ENCODE measurements around the gene NANOS3. TPM values are rescaled to one million over a fixed set of nuclear protein-coding genes. Genes with fewer than 3 reads are reported as not detected.

Gene NANOS3
- total RNA-seq, 3 donors from 2014 or later: 1.5 TPM; not detected in 2

DNA sequence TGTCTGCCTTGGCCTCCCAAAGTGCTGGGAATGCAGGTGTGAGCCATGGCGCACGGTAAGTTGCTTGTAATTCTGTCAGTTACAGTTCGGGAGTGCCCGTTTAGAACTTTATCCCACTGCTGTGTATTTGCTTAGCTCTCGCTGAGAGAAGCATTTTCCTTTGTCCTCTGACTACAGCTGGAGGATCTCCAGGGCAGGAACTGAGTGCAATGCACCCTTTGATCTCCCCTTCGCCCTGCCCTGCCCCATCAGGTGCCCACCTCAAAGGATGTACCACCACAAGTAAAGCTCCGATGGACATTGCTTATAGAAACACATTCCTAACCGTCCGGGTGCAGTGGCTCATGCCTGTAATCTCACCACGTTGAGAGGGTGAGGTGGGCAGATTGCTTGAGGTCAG is 22.5 kb downstream of the NANOS3 start:
- TF ChIP-seq, protein P1, sequence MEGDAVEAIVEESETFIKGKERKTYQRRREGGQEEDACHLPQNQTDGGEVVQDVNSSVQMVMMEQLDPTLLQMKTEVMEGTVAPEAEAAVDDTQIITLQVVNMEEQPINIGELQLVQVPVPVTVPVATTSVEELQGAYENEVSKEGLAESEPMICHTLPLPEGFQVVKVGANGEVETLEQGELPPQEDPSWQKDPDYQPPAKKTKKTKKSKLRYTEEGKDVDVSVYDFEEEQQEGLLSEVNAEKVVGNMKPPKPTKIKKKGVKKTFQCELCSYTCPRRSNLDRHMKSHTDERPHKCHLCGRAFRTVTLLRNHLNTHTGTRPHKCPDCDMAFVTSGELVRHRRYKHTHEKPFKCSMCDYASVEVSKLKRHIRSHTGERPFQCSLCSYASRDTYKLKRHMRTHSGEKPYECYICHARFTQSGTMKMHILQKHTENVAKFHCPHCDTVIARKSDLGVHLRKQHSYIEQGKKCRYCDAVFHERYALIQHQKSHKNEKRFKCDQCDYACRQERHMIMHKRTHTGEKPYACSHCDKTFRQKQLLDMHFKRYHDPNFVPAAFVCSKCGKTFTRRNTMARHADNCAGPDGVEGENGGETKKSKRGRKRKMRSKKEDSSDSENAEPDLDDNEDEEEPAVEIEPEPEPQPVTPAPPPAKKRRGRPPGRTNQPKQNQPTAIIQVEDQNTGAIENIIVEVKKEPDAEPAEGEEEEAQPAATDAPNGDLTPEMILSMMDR (IDR thresholded peaks at IDR 0.05): no peak
- Histone ChIP-seq H3K36me3 (ENCODE audit: low read depth) (no peaks in the 10 kb centered on the region), H3K4me3 (no peak overlapping the region), H3K4me1 (ENCODE audit: low read depth) (peaks cover 7% of the 10 kb centered on the region), H3K9me3 (no peaks in the 10 kb centered on the region)
- peak; percentile 89 for ATAC-seq
- intact Hi-C loops (cut with DNase I, micrococcal nuclease): no loop called here
- DNase-seq: peak in 1 of 3 donors; percentile 68

DNA sequence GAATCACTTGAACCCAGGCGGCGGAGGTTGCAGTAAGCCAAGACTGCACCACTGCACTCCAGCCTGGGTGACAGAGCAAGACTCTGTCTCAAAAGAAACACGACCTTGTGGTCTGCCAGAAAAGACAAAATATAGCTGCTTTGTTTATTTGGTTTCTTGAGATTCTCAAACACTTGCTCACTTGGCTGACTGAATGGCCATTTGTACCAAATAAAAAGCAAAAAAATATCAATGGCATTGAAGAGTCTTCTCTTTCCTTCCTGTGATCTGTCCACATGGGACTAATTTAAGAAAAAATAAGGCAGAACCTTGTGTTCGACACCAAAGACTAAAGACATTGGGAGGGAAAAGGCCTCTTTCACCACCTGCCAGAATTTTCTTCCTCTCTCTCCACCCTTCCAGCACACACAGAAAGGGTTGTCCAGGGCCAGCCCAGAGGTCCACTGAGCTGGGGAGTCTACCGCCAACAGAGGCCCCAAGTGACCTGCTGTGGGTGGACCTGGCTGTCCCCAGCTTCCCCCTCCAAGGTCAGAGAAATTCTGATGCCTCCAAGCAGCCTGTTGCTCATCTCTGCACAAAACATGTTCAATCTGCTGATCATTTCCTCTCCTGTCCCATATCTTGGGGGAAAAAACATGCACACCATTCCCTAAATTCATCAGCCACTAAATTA is 23.1 kb downstream of the NANOS3 start:
- TF ChIP-seq, protein P1 (IDR thresholded peaks at IDR 0.05): no peak

DNA sequence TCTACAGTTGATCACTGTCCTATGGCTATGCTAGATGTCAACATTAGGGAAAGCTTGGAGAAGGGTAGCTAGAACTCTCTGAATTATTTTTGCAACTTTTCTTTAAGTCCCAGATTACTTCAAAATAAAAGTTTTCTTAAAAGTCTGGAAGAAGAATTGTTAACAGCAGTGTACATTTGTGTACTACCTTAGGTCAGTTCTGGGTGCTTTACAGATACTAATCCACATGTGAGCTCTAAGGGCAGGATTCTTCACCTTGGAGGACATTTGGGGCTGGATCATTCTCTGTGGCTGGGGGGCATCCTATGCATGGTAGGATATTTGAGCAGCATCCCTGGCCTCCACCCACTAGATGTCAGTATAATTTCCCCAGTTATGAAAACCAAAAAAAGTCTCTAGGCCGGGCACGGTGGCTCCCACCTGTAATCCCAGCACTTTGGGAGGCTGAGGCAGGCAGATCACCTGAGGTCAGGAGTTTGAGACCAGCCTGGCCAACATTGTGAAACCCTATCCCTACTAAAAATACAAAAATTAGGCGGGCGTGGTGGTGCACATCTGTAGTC is 26.1 kb downstream of the NANOS3 start:
- TF ChIP-seq, protein P1 (IDR thresholded peaks at IDR 0.05): no peak
- H3K9me3 ChIP-seq: no peaks in the 10 kb centered on the region
- intact Hi-C loops (cut with DNase I, micrococcal nuclease): no loop called here
- no peak overlapping the region for H3K4me3 ChIP-seq
- DNase-seq (no peak), ATAC-seq (no peak)
- H3K4me1 ChIP-seq (ENCODE audit: low read depth): peaks cover 27% of the 10 kb centered on the region
- no peaks in the 10 kb centered on the region for H3K36me3 ChIP-seq (ENCODE audit: low read depth)

More for the DNA sequence above, 23.1 kb downstream of the NANOS3 start:
- intact Hi-C loops (cut with DNase I, micrococcal nuclease): no loop called here
- H3K36me3 ChIP-seq (ENCODE audit: low read depth): no peaks in the 10 kb centered on the region
- DNase-seq (no peak), ATAC-seq (no peak)
- peaks cover 7% of the 10 kb centered on the region for H3K4me1 ChIP-seq (ENCODE audit: low read depth)
- no peak overlapping the region for H3K4me3 ChIP-seq
- no peaks in the 10 kb centered on the region for H3K9me3 ChIP-seq

DNA sequence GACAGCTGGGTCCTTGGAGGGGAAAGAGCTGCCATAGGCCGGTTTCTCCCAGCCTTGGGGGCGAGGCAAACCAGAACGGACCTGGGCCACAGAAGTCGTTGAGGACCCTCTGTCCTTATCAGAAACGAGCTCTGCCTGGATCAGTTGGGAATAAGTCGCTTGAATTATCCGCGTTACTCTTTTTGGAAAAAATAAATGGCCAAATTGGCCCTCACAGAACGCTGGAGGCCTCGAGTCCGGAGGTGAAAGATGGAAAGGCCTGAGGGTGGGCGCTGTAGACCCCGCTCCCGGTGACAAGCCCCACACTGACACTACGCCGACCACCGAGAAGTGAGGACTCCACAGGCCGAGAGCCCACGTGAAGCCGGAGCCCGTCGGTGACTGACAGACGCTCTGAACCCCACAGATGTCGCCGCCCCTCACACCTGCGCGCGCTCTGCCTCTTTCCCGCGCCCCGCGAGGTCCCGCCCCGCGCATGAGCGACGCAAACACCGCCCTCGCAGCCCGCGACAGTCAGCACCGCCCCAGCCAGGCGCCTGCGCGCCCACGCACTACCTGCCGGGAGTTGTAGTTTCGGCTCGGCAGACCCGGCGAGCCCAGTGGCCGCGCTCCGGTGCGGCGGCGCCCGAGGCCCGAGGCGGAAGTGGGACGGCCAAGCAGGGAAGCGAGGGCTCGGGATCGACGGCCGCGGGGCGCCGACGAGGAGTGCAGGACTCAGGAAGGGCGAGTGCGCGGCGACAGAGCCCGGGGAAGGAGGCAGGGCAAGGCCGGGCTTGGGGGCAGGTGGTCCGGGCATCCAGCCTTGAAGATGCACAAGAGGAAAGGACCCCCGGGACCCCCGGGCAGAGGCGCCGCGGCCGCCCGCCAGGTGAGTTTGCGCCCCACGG is 28.9 kb downstream of the NANOS3 start, which contains the start of the genes BRME1 and CC2D1A:
Gene BRME1, minus strand, starts transcription at position 484 of the 887 bp plus-strand sequence. CDS start 1,225 bp downstream, outside the sequence.
Gene CC2D1A, plus strand, starts transcription at position 568 of the 887 bp plus-strand sequence. Its CDS starts 241 bp downstream, at position 809.
- H3K4me1 ChIP-seq (ENCODE audit: low read depth): peaks cover 34% of the 10 kb centered on the region
- TF ChIP-seq, protein P1 (IDR thresholded peaks at IDR 0.05): no peak
- H3K4me3 ChIP-seq: peak within 1 kb of the TSS; percentile 87
- no peaks in the 10 kb centered on the region for H3K9me3 ChIP-seq
- intact Hi-C loops (cut with DNase I, micrococcal nuclease): no loop called here
- peak; percentile 96 to 97 (median 97) for DNase-seq
- ATAC-seq: peak; percentile 96
- H3K36me3 ChIP-seq (ENCODE audit: low read depth): no peaks in the 10 kb centered on the region

DNA sequence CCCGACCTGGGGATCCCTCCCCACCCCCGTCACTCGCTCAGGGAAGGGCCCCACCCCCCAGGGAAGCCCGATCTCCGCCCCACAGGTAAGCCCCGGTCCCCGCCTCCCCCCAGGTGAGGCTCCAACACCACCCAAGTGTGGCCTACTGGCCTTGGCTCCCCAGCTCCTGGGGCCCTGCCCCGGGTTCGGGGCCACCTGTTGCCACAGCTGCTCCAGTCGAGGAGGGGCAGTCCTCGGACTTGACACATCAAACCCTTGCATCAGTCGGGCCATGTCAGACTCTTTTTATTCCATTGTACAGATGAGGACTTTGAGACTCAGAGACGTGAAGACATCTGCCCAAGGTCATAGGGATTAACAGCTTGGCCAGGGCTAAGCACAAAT is 29.6 kb downstream of the NANOS3 start:
- intact Hi-C loops (cut with DNase I, micrococcal nuclease): no loop called here
- TF ChIP-seq, protein P1 (IDR thresholded peaks at IDR 0.05): no peak
- Histone ChIP-seq H3K4me3 (peak overlapping the region; percentile 87), H3K36me3 (ENCODE audit: low read depth) (no peaks in the 10 kb centered on the region), H3K9me3 (no peaks in the 10 kb centered on the region), H3K4me1 (ENCODE audit: low read depth) (peaks cover 34% of the 10 kb centered on the region)
- DNase-seq (peak; percentile 83 to 88 (median 86)), ATAC-seq (peak; percentile 86)

Measured in mucosa of descending colon (tissue), 3 donors.